ENCODE data around the gene MAP3K1.
"Not testable (repeated sequence)": the region's sequence is repeated elsewhere in the genome, so short reads cannot be mapped to it uniquely, and the experiment has no call there.

DNA sequence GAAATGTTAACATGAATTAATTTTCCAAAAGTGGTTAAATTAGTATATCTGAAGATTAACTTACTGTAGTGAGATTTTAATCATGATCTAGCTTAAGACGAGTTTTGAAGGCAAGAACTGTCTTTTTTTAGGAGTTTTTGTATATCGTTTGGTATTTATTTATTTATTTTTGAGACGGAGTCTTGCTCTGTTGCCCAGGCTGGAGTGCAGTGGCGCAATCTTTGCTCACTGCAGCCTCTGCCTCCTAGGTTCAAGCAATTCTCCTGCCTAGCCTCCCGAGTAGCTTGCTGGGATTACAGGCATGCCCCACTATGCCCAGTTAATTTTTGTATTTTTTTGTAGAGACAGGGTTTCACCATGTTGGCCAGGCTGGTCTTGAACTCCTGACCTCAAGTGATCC lies 6.5 kb downstream of the MAP3K1 start:
- TF ChIP-seq, protein P1, sequence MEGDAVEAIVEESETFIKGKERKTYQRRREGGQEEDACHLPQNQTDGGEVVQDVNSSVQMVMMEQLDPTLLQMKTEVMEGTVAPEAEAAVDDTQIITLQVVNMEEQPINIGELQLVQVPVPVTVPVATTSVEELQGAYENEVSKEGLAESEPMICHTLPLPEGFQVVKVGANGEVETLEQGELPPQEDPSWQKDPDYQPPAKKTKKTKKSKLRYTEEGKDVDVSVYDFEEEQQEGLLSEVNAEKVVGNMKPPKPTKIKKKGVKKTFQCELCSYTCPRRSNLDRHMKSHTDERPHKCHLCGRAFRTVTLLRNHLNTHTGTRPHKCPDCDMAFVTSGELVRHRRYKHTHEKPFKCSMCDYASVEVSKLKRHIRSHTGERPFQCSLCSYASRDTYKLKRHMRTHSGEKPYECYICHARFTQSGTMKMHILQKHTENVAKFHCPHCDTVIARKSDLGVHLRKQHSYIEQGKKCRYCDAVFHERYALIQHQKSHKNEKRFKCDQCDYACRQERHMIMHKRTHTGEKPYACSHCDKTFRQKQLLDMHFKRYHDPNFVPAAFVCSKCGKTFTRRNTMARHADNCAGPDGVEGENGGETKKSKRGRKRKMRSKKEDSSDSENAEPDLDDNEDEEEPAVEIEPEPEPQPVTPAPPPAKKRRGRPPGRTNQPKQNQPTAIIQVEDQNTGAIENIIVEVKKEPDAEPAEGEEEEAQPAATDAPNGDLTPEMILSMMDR (conservative IDR thresholded peaks at IDR 0.05; ENCODE audit: low read depth, low read length), result not testable (repeated sequence)
- not testable (repeated sequence) for TF ChIP-seq EZH2phosphoT487 (IDR thresholded peaks at IDR 0.05; ENCODE audit: borderline replicate concordance, low read length); EZH2 (IDR thresholded peaks at IDR 0.05; ENCODE audit: low read length, unreplicated experiment)
